ENCODE results near the gene TOX2.
A peak's percentile ranks its signal among the peaks of the same experiment; 100 is the strongest.
"Not testable (repeated sequence)": the region's sequence is repeated elsewhere in the genome, so short reads cannot be mapped to it uniquely, and the experiment has no call there.

The TOX2 gene

DNA sequence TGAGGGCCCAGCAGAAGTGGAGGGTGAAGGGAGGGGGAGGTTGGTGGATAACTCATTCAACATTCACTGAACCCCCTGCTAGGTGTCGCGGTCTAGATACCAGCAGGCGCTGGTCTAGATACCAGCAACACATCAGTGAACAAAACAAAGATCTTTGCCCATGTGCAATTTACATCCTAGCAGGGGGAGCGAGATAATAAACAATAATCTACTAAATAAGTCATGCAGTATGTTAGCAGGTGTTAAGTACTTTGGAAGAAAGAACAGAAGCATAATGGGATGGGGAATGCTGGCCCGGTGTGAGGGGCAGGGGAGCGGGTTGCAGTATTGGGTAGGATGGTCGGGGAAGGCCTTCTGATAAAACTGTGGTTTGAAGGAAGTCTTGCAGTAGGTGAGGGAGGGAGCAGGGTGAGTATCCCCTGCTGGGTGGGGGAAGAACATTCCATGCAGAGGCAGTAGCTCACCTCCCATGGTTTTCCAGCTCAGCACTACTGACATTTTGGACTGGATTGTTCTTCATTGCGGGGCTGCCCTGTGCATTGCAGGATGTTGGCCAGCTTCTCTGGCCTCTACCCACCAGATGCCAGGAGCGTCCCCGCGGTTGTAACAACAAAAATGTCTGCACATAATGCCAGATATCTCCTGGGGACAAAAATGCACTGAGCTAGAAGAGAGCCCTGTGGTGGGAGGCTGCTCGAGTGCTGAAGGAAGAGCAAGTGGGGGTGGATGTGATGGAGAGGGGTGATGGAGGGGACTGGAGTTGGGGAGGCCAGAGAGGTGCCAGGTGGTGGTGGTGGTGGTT lies 117.3 kb downstream of the TOX2 start:
- H3K36me3 Mint-ChIP-seq (ENCODE audit: low read depth): no peaks in the 10 kb centered on the region
- no peak for DNase-seq
- H3K27me3 Mint-ChIP-seq: peaks cover 19% of the 10 kb centered on the region
- no peak overlapping the region for H3K27ac Mint-ChIP-seq
- H3K9me3 Mint-ChIP-seq: no peaks in the 10 kb centered on the region
- H3K4me1 Mint-ChIP-seq (ENCODE audit: low read depth): peaks cover 47% of the 10 kb centered on the region
- H3K4me3 Mint-ChIP-seq: no peak overlapping the region

DNA sequence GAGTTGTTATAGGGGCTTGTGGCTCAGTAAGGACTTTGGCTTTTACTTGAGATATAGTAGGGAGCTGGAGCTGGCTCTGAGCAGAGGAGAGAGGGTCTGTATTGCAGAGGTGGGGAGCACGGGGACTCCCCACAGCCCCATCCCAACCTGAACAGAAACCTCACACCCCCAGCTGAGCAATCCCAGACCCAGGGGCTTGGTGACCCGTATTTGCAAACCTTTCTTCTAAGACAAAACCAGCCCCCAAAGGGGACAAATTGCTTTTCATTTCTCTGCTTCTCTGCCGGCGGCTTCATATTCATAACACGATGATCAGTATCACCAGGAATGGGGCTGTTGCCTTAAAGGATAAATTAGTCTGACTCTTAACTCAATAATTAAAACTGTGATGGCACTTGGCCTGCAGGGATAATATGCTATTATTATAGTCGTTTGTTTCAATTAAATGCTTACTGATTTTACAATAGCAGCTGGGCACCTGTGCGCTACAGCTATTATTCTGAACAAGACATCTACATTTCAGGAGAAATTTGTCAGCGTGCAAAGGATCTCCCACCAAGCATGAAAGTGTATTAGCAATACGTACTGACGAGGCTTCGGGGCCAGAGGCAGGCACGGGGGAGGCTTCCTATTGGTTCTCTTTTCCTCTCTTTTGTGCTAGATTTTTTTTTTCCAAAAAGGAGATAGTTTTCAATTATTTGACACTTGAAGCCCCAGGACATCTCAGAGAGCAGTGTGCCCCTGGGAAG lies 118.1 kb downstream of the TOX2 start:
- Mint-ChIP-seq H3K27me3 (peaks cover 18% of the 10 kb centered on the region), H3K27ac (no peak overlapping the region), H3K4me1 (ENCODE audit: low read depth) (peaks cover 45% of the 10 kb centered on the region), H3K9me3 (no peaks in the 10 kb centered on the region), H3K36me3 (ENCODE audit: low read depth) (no peaks in the 10 kb centered on the region), H3K4me3 (no peak overlapping the region)
- no peak for DNase-seq

DNA sequence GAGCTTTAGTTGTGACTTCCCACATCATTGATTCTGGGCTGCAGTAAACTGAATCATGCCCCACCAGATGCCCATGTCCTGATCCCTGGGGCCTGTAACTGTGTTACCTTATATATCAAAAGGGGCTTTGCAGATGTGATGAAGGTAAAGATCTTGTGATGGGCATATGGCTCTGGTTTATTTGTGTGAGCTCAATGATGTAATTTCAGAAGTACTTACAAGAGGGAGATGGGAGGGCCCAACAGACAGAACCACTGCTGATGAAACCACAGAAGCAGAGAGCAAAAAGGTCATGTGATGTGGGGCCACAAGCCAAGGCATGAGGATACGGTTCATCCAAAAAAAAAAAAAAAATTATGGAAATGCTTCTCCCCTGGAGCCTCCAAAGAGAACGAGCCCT lies 118.7 kb downstream of the TOX2 start:
- no peaks in the 10 kb centered on the region for H3K36me3 Mint-ChIP-seq (ENCODE audit: low read depth)
- no peaks in the 10 kb centered on the region for H3K9me3 Mint-ChIP-seq
- H3K27ac Mint-ChIP-seq: no peak overlapping the region
- peaks cover 40% of the 10 kb centered on the region for H3K4me1 Mint-ChIP-seq (ENCODE audit: low read depth)
- peaks cover 18% of the 10 kb centered on the region for H3K27me3 Mint-ChIP-seq
- no peak overlapping the region for H3K4me3 Mint-ChIP-seq
- no peak for DNase-seq

DNA sequence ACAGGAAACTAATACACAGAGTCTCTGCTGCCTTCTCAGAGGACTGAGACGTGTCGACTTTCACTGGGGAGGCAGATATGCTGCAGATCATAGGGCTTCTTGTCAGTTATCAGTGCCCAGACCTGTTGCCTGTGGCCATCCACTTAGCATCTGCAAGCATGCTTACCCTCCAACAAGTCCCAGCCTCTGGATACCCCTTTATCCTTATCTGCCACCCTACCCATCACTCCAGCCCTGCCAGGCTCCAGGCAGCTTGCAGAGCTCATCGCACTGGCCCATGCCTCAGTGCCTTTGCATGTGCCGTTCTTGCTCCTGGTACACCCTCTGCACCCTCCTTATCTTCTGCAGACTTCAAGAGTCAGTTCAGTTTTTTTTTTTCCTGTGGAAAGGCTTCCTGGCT lies 119.2 kb downstream of the TOX2 start:
- H3K27ac Mint-ChIP-seq: no peak overlapping the region
- H3K4me3 Mint-ChIP-seq: no peak overlapping the region
- peaks cover 16% of the 10 kb centered on the region for H3K27me3 Mint-ChIP-seq
- peak; percentile 22 for DNase-seq
- H3K36me3 Mint-ChIP-seq (ENCODE audit: low read depth): no peaks in the 10 kb centered on the region
- H3K9me3 Mint-ChIP-seq: no peaks in the 10 kb centered on the region
- H3K4me1 Mint-ChIP-seq (ENCODE audit: low read depth): peaks cover 34% of the 10 kb centered on the region

DNA sequence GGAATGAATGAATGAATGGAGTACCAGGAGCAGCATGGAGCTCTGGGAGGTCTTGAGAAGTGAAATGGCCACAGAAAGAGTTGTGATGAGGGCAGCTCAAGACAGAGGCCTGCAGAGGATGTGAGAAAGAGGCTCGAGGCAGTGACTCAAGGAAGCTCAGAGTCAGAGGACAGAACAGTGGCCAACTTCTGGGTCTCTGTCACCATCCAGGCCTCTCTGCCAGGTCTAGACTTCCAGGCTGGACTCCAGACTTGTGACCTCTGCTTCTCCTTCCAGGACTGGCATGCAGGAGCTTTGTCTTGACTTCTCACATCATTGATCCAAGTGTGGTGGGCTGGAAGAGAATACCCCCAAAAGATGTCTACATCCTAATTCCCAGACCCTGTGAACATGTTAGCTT lies 119.8 kb downstream of the TOX2 start:
- H3K36me3 Mint-ChIP-seq (ENCODE audit: low read depth): no peaks in the 10 kb centered on the region
- H3K4me3 Mint-ChIP-seq: no peak overlapping the region
- DNase-seq: no peak
- H3K9me3 Mint-ChIP-seq: no peaks in the 10 kb centered on the region
- H3K27ac Mint-ChIP-seq: no peak overlapping the region
- peaks cover 20% of the 10 kb centered on the region for H3K27me3 Mint-ChIP-seq
- H3K4me1 Mint-ChIP-seq (ENCODE audit: low read depth): peaks cover 29% of the 10 kb centered on the region

DNA sequence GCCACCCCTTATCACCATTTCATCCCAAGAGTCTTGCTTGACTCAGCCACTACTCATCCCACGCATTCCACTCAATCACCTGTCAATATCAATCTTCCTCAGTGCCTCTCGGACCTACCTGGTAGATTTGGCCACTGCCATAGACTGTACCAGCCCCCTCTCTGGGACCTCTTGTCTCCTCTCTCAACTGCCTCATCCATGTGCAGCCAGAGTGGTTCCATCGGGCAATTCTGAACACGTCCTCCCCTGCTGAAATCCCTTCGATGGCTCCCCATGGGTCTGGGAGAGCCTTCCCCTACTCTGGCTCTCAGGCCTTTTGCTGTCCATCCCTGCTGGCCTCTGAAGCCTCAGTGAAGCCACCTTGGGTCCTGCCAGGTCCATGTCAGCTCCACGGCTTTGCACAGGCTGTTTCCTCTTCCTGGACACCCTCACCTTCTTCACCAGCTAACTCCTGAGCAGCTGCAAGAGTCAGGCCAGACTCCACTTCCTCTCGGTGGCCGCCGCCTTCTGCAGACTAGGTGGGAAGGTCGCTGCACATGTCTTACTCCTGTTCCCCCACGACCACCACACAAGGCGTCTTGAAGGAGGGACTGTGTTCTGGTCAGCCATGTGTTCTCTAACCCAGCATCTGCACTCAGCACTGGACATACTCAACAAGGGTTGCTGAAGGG lies 120.4 kb downstream of the TOX2 start:
- H3K36me3 Mint-ChIP-seq (ENCODE audit: low read depth): no peaks in the 10 kb centered on the region
- peaks cover 22% of the 10 kb centered on the region for H3K4me1 Mint-ChIP-seq (ENCODE audit: low read depth)
- H3K9me3 Mint-ChIP-seq: no peaks in the 10 kb centered on the region
- peak; percentile 27 for DNase-seq
- no peak overlapping the region for H3K27ac Mint-ChIP-seq
- no peak overlapping the region for H3K4me3 Mint-ChIP-seq
- peaks cover 20% of the 10 kb centered on the region for H3K27me3 Mint-ChIP-seq

DNA sequence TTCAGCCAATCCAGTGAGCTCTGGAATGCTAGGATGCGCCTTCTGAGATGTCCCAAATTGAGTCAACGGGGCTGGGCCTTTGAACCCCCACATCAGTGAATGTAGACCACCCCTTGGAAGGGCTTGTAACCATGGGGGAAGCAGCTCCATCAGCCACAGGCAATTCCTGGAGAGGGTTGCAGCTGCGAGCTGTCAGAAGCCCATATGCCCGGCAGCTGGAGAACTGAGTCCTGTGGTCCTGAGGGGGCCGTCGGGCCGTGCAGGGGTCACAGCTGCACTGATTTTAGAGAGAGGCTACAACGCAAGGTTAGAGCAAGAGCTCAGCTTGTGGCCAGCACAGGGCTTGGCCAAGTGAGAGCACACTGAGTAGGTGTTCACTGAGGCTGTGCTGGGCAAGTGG lies 121.3 kb downstream of the TOX2 start:
- H3K4me1 Mint-ChIP-seq (ENCODE audit: low read depth): peaks cover 21% of the 10 kb centered on the region
- no peak for DNase-seq
- peaks cover 20% of the 10 kb centered on the region for H3K27me3 Mint-ChIP-seq
- no peak overlapping the region for H3K4me3 Mint-ChIP-seq
- H3K9me3 Mint-ChIP-seq: no peaks in the 10 kb centered on the region
- no peak overlapping the region for H3K27ac Mint-ChIP-seq
- no peaks in the 10 kb centered on the region for H3K36me3 Mint-ChIP-seq (ENCODE audit: low read depth)

DNA sequence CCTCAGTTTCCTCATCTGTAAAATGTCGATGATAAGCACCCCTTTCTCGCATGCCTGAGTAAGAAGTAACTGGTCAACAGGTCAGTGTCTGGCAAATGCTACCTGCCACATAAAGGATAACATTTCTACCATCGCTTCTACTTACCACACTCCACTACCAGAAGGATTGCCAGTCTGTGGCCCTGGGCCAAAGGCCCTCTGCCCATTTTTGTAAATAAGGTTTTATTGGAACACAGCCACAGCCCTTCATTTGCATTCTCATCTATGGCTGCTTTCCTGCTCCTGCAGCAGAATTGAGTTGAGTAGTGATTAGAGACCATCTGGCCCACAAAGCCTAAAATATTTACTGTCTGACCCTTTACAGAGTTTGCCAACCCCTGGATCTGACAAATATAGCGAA lies 121.8 kb downstream of the TOX2 start:
- no peaks in the 10 kb centered on the region for H3K36me3 Mint-ChIP-seq (ENCODE audit: low read depth)
- H3K27me3 Mint-ChIP-seq: peaks cover 20% of the 10 kb centered on the region
- H3K4me1 Mint-ChIP-seq (ENCODE audit: low read depth): peaks cover 21% of the 10 kb centered on the region
- H3K9me3 Mint-ChIP-seq: no peaks in the 10 kb centered on the region
- H3K27ac Mint-ChIP-seq: no peak overlapping the region
- H3K4me3 Mint-ChIP-seq: no peak overlapping the region
- DNase-seq: no peak

DNA sequence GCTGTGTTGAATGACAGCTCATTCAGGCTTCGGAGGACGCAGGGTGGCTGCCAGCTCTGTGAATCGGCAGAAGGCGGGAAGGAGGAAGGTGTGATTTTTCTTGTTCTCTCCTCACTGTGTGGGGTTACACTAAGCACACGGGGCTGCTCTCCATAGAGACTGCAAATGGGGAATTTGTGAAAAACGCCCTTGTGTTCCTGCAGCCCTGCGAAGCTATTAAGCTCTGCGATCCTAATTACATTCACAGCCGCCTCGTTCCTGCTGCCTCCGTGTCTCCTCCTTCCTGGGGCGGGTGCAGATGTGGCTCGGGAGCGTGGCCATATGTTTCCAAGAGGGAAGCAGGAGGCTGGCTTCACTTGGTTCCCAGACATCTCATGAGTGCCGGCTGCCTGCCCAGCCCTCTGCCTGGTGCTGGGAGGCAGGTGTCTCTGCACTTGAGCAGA lies 124.0 kb downstream of the TOX2 start:
- Mint-ChIP-seq H3K4me3 (no peak overlapping the region), H3K27me3 (peaks cover 20% of the 10 kb centered on the region), H3K4me1 (ENCODE audit: low read depth) (peaks cover 10% of the 10 kb centered on the region), H3K36me3 (ENCODE audit: low read depth) (no peaks in the 10 kb centered on the region), H3K27ac (no peak overlapping the region), H3K9me3 (no peaks in the 10 kb centered on the region)
- no peak for DNase-seq

DNA sequence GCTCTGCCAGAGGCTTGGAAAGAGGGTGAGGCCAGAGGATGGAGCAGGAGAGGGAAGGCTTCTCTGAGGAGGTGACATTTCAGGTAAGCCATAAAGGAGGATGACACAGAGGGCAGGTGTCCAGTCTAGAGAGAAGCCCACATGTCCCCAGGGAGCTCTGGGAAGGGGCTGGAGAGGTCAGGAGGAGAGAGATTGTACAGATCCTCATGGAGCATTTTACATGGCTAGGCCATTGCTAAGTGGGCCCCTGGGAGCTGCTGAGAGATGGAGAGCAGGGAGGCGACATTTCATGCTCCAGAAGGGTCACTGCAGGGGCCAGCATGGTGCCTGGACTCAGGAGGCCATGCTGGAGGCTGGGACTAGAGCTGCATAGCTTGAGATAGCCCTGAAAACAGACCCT lies 124.5 kb downstream of the TOX2 start:
- Mint-ChIP-seq H3K27ac (no peak overlapping the region), H3K4me3 (no peak overlapping the region), H3K9me3 (no peaks in the 10 kb centered on the region), H3K4me1 (ENCODE audit: low read depth) (peaks cover 10% of the 10 kb centered on the region), H3K27me3 (peaks cover 20% of the 10 kb centered on the region), H3K36me3 (ENCODE audit: low read depth) (no peaks in the 10 kb centered on the region)
- DNase-seq: peak; percentile 24

DNA sequence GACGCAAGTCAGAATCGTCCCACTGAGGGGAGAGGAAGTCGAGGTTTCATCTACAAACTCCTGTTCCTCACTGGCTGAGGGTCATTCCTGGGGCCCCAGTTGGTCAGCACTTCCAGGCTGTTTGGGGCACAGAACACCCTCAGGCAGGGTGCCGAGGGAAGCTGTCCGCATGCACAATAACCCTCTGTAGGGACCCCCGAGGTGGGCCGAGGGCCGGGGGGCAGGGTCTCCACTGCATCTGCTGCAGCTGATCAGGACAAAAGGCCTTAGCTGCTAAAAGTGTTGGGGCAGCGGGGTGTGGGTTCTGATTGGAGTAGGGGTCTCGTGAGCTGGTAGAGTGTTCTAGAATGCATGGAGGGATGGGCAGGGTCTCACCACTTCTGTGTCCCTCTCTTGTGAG lies 125.1 kb downstream of the TOX2 start:
- Mint-ChIP-seq H3K9me3 (no peaks in the 10 kb centered on the region), H3K27me3 (peaks cover 18% of the 10 kb centered on the region), H3K36me3 (ENCODE audit: low read depth) (no peaks in the 10 kb centered on the region), H3K4me3 (no peak overlapping the region), H3K27ac (no peak overlapping the region), H3K4me1 (ENCODE audit: low read depth) (peaks cover 8% of the 10 kb centered on the region)
- no peak for DNase-seq

DNA sequence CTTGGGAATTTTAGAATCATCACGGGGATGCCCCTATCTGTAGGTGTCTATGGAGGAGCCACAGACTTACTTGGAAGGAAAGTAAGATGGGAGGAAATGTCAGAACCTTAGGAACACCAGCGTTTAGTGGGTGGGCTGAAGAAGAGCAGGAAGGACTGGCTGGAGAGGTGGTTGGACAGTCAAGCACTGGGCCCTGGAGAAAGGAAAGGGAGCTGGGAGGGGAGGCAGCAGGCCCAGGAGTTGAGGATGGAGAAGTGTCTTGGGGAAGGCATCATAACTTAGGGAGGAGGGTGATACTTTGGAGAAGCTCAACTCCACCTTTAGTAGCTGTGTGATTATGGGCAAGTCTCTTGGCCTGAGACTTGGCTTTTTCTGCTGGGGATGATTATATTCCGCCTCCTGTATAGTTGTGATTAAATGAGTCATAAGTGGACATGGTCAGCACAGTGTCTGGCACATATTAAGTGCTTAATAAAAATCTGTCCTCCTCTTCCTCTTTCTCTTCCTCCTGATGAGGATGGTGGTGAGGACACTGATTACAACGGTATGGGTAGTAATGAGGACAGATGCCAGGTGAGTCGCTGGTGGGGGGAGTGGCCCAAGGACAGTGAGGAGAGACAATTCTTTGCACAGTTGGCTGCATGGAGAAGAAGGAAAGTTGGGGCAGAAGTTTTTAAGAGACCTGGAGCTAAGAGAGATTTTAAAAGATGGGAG lies 125.7 kb downstream of the TOX2 start:
- H3K4me1 Mint-ChIP-seq (ENCODE audit: low read depth): peaks cover 1% of the 10 kb centered on the region
- no peaks in the 10 kb centered on the region for H3K9me3 Mint-ChIP-seq
- no peak for DNase-seq
- no peak overlapping the region for H3K4me3 Mint-ChIP-seq
- H3K36me3 Mint-ChIP-seq (ENCODE audit: low read depth): no peaks in the 10 kb centered on the region
- no peak overlapping the region for H3K27ac Mint-ChIP-seq
- peaks cover 18% of the 10 kb centered on the region for H3K27me3 Mint-ChIP-seq

DNA sequence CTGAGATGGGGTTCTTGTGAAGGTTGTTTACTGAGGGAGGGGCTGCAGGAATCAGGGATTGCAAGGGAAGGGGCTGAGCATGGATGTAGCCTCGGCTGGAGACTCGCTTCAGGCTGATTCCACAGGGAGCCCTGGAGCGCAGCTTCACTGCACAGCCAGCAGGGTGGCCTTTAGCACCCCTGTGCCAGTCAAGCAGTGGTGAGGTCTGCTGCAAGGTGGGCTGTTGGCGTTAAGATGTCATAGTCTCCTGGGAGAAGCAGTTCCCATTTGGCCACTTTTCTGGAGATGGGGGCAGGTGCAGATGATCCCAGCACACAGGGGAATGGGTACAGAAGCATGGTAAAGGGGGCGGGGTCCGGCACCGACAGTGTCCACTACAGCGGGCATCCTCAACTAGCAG lies 126.3 kb downstream of the TOX2 start:
- no peak overlapping the region for H3K27ac Mint-ChIP-seq
- no peak overlapping the region for H3K4me3 Mint-ChIP-seq
- no peak for DNase-seq
- no peaks in the 10 kb centered on the region for H3K36me3 Mint-ChIP-seq (ENCODE audit: low read depth)
- no peaks in the 10 kb centered on the region for H3K4me1 Mint-ChIP-seq (ENCODE audit: low read depth)
- H3K9me3 Mint-ChIP-seq: no peaks in the 10 kb centered on the region
- H3K27me3 Mint-ChIP-seq: peaks cover 13% of the 10 kb centered on the region

DNA sequence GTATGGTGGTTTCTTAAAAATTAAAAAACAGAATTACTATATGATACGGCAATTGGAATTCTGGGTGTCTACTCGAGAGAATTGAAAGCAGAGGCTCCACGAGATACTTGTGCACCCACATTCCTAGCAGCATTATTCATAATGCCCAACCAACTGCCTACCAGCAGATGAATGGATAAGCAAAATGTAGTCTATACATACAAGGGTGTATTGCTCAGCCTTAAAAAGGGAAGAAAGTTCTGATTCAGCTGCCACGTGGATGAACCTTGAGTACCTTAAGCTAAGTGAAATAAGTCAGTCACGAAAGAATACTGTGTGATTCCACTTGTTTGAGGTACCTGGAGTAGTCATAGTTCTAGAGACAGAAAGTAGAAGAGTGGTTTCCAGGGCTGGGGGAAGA lies 130.1 kb downstream of the TOX2 start:
- H3K4me1 Mint-ChIP-seq (ENCODE audit: low read depth); H3K9me3 Mint-ChIP-seq; H3K27me3 Mint-ChIP-seq; H3K4me3 Mint-ChIP-seq; H3K27ac Mint-ChIP-seq; H3K36me3 Mint-ChIP-seq (ENCODE audit: low read depth); DNase-seq: not testable (repeated sequence)

All from activated T-cell treated with anti-CD3 and anti-CD28 coated beads, Interleukin-2, amount 50 U/mL, for 24 hours (primary cell).